Right forelimb (tissue), 1 donor: ENCODE data around the gene OGFOD2.
"Not testable (repeated sequence)": the region's sequence is repeated elsewhere in the genome, so short reads cannot be mapped to it uniquely, and the experiment has no call there.

Source experiments
- DNase-seq: peaks from one replicate; pipeline ENCODE4 v3.0.0-alpha.2; 2018

Gene OGFOD2

GRCh38 chr12:123005081-123005626 is 30.1 kb downstream of the OGFOD2 start:
- peak; percentile 28 for DNase-seq

GRCh38 chr12:123006977-123007376 is 31.9 kb downstream of the OGFOD2 start:
- peak; percentile 26 for DNase-seq

DNA sequence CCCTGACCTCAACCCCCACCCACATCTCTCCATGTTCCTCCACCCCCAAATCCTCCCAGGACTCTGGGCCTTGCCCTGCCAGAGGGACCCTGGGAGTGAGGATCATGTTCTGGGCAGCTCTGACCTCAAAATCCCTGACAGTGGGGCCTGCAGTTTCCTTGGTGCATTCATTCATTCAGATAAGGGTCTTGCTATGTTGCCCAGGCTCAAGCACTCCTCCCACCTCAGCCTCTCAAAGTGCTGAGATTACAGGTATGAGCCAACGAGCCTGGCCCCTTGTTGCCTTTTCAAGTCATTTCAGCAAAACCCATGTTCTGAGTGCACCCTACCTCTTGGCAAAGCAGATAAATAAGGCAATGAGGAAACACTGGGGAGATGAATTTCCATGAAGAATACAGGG is 35.1 kb downstream of the OGFOD2 start:
- DNase-seq, result no peak

GRCh38 chr12:123010681-123011080 is 35.6 kb downstream of the OGFOD2 start:
- DNase-seq, result no peak

DNA sequence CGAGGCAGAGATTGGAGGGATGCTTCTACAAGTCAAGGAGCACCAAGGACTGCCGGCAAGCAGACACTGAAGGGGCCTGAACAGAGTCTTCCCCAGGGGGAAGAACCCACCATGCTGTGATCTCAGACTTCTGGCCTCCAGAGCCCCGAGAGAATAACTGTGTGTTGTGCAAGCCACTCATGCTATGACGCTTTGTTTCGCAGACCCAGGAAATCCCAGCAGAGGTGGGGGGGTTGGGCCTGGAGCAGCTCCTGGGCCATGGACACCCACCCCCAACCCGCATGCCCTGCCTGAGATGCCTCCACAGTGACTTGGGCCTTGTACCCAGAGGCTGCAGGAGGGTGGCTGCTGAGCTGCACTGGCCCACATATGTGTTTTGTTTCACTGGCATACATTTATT is 36.7 kb downstream of the OGFOD2 start:
- DNase-seq, result no peak

DNA sequence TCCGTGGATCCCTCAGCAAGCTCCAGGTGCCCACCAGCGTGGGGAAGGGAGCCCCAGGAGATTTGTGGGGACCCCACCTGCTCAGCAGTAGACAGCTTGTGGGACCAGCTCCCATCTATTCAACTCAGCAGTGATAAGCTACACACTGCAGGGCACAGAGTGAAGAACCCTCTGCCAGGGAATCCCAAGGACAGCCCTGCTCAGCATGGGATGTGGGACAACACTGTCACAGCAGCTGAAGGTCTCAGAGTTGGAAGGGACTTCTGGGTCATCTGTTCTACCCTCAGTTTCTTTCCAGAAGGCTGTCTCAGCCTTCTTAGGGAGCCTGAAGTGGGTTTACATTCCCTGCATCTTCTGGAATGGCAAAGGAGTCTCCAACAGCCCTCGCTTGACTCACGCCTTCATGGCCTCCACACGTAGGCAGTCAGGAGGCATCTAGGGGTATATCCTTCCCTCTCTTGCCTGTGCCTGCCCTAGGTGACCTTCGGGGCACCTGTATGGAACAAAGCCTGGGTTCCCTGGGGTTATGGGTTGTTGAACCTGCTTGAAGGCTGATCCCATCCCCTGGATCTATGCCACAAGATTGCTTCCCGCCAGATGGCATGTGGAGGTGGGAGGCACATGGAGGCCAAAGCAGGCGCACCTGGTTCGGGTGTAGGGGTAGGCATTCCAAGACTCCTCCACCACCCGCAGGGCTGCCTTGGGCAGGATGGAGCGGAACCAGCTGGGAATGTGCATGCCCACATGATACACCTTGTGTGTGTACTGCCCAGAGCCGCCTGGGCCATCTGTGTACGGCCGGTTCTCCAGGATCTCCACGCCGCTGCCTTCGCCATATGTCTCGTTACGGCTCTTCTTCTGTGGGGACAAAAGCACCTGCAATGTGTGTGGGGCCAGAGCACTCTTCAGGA is 38.4 kb downstream of the OGFOD2 start:
- DNase-seq, result no peak

GRCh38 chr12:123014473-123014872 is 39.4 kb downstream of the OGFOD2 start:
- not testable (repeated sequence) for DNase-seq

- DNase-seq, result no peak
Measured at GRCh38 chr12:123017753-123018152, 42.7 kb downstream of the OGFOD2 start.

GRCh38 chr12:123019841-123020138 is 44.7 kb downstream of the OGFOD2 start:
- peak; percentile 7 for DNase-seq

DNA sequence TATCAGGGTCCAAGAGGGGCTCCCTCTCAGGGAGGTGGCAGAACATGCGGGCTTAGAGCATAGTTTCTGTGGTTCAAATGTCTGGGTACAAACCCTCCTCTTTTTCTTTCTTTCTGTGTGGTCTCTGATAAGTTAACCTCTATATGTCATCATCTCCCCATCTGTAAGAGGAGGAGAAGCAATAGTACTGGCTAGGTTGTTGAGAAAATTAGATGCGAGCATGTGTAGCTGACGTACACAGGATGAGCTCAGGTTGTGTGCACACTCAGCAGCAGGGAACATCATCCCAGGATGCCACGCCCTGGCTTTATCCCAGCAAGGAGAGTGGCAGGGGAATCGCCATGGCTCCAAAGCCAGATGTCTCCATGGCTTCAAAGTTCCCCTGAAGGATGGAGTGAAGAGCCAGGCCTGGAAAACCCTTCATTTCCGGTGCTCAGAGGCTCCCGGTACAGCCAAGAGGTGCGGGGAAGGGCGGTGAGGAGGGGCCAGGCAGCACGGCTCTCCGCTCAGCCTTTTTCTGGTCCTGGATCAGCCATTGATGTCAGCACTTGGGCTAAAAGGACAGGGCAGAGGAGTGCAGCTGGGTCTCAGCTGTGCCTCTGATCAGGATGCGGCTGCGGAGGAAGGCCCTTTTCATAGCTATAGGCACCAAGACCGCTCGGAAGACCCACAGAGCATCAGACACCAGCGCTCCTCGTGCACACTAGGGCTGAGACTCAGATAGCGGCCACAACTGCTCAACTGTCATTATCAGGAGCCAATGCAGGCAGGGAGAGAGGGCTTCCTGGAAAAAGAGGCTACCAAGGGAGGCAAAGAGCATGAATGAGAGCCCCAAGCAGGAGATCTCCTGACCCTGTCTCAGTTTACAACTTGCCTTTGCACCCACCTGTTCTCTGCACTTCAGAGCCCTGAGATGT is 46.9 kb downstream of the OGFOD2 start:
- DNase-seq, result peak; percentile 29

DNA sequence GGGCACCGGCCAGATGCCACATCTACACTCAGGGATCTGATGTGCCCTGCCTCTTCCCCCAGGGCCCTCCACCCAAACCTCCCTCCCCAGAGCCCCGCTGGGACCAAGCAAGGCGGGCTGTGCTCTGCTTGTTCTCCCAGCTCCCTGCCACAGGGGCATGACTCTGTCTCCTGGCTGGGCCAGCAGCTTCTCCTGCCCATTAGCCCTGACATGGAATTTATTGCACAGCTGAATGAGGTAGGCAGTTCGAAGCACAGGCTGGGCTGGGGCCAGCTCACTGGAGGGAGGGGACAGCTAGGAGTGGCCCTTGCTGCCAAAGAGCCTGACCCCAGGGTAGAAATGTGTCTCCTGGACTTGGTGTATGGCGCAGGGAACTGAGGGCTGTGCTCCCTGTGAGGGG is 47.8 kb downstream of the OGFOD2 start:
- no peak for DNase-seq

DNA sequence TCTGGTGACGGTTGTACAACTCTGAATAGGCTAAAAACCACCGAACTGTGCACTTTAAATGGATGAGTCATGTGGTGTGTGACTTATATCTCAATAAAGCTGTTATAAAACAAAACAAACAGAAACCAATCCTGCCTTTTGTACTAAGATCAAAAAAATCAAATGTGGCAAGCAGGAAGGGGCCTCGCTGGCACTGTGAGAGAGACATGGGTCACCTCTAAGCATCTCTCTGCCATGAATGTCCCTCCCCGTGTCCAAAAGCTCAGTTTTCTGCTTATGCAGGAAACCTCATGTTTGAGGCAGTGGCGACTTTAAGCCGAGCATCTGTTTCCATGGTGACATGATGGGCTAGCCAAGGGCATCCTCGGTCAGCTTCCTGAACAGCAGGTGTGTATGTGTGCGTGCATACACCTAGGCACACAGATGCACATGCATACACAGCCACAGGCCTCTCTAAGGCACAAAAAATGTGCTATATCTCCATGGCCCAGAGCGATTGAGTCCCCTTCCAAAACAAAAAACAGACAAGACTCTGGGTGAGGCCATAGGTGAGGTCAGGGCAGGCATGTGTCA is 49.9 kb downstream of the OGFOD2 start:
- no peak for DNase-seq

GRCh38 chr12:123026094-123026853 is 51.2 kb downstream of the OGFOD2 start:
- DNase-seq, result no peak

- DNase-seq, result no peak
Measured at GRCh38 chr12:123027726-123028445, 52.8 kb downstream of the OGFOD2 start.

DNA sequence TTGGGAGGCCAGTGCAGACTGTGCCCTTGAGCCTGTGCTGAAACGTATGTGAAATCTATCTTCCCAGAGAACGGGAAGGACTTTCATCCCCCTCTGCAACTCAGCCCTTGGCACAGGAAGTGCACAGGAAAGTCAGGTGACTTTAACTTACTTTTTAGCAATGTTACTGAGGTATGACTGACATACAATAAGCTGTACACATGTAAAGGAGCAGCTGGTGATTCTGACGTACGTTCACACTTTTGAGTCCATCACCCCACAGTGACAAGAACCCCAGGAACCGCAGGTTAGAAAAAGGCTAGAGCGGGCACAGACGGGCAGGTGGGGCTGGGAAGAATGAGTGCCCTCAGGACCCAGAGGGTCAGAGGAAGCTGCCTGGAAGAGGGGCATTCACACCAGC is 53.4 kb downstream of the OGFOD2 start:
- no peak for DNase-seq

GRCh38 chr12:123029550-123029949 is 54.5 kb downstream of the OGFOD2 start:
- no peak for DNase-seq
